ENCODE results near the gene AKR1B15. TPM values are rescaled to one million over a fixed set of nuclear protein-coding genes. Genes with fewer than 3 reads are reported as not detected.

The AKR1B15 gene
- total RNA-seq, 1 experiment from 2014 or later, result not detected

GRCh38 chr7:134627109-134627774, 78.3 kb downstream of the AKR1B15 start:
- ChIA-PET POLR2A (ENCODE audit: low non-redundant PET) (no interaction called here), CTCF (no interaction called here)

GRCh38 chr7:134627775-134628153, 78.9 kb downstream of the AKR1B15 start:
- no peak for DNase-seq (ENCODE audit: low spot score)
- Histone ChIP-seq H3K27ac (ENCODE audit: low read depth, low read length, poor library complexity, severe bottlenecking) (no peak overlapping the region), H3K27me3 (replicated peaks; ENCODE audit: insufficient read depth, low read depth, low read length, poor library complexity) (peaks cover 79% of the 10 kb centered on the region), H3K36me3 (ENCODE audit: insufficient read depth, low read length, poor library complexity, severe bottlenecking) (no peaks in the 10 kb centered on the region), H3K4me1 (ENCODE audit: insufficient read depth, low read length, poor library complexity, severe bottlenecking) (no peaks in the 10 kb centered on the region), H3K9me3 (ENCODE audit: low read depth, low read length, poor library complexity, severe bottlenecking) (no peaks in the 10 kb centered on the region), H3K4me3 (ENCODE audit: low read depth, low read length, poor library complexity, severe bottlenecking) (no peak overlapping the region)
- ChIA-PET POLR2A (ENCODE audit: low non-redundant PET) (no interaction called here), CTCF (no interaction called here)
- TF ChIP-seq CTCF (conservative IDR thresholded peaks at IDR 0.05; ENCODE audit: low read depth, low read length) (no peak), EZH2 (IDR thresholded peaks at IDR 0.05; ENCODE audit: borderline replicate concordance, low read depth, low read length, poor library complexity, severe bottlenecking) (no peak)
- intact Hi-C loops (cut with micrococcal nuclease; ENCODE audit: unreplicated experiment), result no loop called here
- no TSS peak for BruUV-seq (replicated peaks)

More at GRCh38 chr7:134627109-134627774, 78.3 kb downstream of the AKR1B15 start:
- Histone ChIP-seq H3K36me3 (ENCODE audit: insufficient read depth, low read length, poor library complexity, severe bottlenecking) (no peaks in the 10 kb centered on the region), H3K27me3 (replicated peaks; ENCODE audit: insufficient read depth, low read depth, low read length, poor library complexity) (peaks cover 84% of the 10 kb centered on the region), H3K9me3 (ENCODE audit: low read depth, low read length, poor library complexity, severe bottlenecking) (no peaks in the 10 kb centered on the region), H3K4me3 (ENCODE audit: low read depth, low read length, poor library complexity, severe bottlenecking) (no peak overlapping the region), H3K27ac (ENCODE audit: low read depth, low read length, poor library complexity, severe bottlenecking) (no peak overlapping the region), H3K4me1 (ENCODE audit: insufficient read depth, low read length, poor library complexity, severe bottlenecking) (no peaks in the 10 kb centered on the region)
- DNase-seq (ENCODE audit: low spot score), result no peak
- TF ChIP-seq CTCF (conservative IDR thresholded peaks at IDR 0.05; ENCODE audit: low read depth, low read length) (no peak), EZH2 (IDR thresholded peaks at IDR 0.05; ENCODE audit: borderline replicate concordance, low read depth, low read length, poor library complexity, severe bottlenecking) (no peak)
- intact Hi-C loops (cut with micrococcal nuclease; ENCODE audit: unreplicated experiment), result no loop called here
- no TSS peak for BruUV-seq (replicated peaks)

- ChIA-PET POLR2A (ENCODE audit: low non-redundant PET) (interaction anchor here (0.6 kb wide), 1 partner anchor 348 kb away, joined by 3 read pairs; no protein-coding TSS in a partner anchor), CTCF (no interaction called here)
- no peak for TF ChIP-seq CTCF (conservative IDR thresholded peaks at IDR 0.05; ENCODE audit: low read depth, low read length)
- no peak for TF ChIP-seq EZH2 (IDR thresholded peaks at IDR 0.05; ENCODE audit: borderline replicate concordance, low read depth, low read length, poor library complexity, severe bottlenecking)
- Histone ChIP-seq H3K36me3 (ENCODE audit: insufficient read depth, low read length, poor library complexity, severe bottlenecking) (no peaks in the 10 kb centered on the region), H3K4me1 (ENCODE audit: insufficient read depth, low read length, poor library complexity, severe bottlenecking) (no peaks in the 10 kb centered on the region), H3K4me3 (ENCODE audit: low read depth, low read length, poor library complexity, severe bottlenecking) (no peak overlapping the region), H3K27me3 (replicated peaks; ENCODE audit: insufficient read depth, low read depth, low read length, poor library complexity) (peaks cover 62% of the 10 kb centered on the region), H3K27ac (ENCODE audit: low read depth, low read length, poor library complexity, severe bottlenecking) (no peak overlapping the region), H3K9me3 (ENCODE audit: low read depth, low read length, poor library complexity, severe bottlenecking) (no peaks in the 10 kb centered on the region)
- intact Hi-C loops (cut with micrococcal nuclease; ENCODE audit: unreplicated experiment), result no loop called here
- no TSS peak for BruUV-seq (replicated peaks)
- DNase-seq (ENCODE audit: low spot score), result no peak
Observed at GRCh38 chr7:134629445-134629844, 80.5 kb downstream of the AKR1B15 start.

Other genes with a start within 250 kb of the AKR1B15 start
- gene SLC35B4, start 232.2 kb upstream of the AKR1B15 start, total RNA-seq (2021), result 20.0 and 22.1 TPM in 2 replicates
- 104 and 111 TPM in 2 replicates for gene AKR1B1, start 90.0 kb upstream of the AKR1B15 start, total RNA-seq (2021)
- gene AKR1B10, start 21.5 kb upstream of the AKR1B15 start, total RNA-seq (2021), result 0.52 TPM in 1 of 2 replicates, not detected in the other
- gene BPGM, start 97.7 kb downstream of the AKR1B15 start, total RNA-seq (2021), result 13.8 and 14.0 TPM in 2 replicates
- gene CALD1, start 230.5 kb downstream of the AKR1B15 start, total RNA-seq (2021), result 47.9 and 48.0 TPM in 2 replicates

Measured in A673 (cell line).